Liver (tissue), 9 donors: ENCODE results near the gene SASH1. TPM values are rescaled to one million over a fixed set of nuclear protein-coding genes. Genes with fewer than 3 reads are reported as not detected.

ENCODE experiments used
- DNase-seq: peaks from one replicate; pipeline ENCODE4 v3.0.0-alpha.2; 2017; ENCODE audit warnings: low spot score
- H3K27ac ChIP-seq, 2 donors: one replicate each; pipeline ENCODE4 v1.7.0; 2013; ENCODE audit warnings: inconsistent platforms in 2 of 2, low read length in 2 of 2, control low read depth in 1 of 2, low read depth in 1 of 2, mild to moderate bottlenecking in 1 of 2
- H3K27me3 ChIP-seq, 4 donors: one replicate each; pipeline versions ENCODE4 v1.6.1 to v1.7.0; 2013; ENCODE audit warnings: low read length in 3 of 4, inconsistent platforms in 1 of 4, mild to moderate bottlenecking in 1 of 4, moderate library complexity in 1 of 4; ENCODE audit not compliant: control insufficient read depth in 4 of 4, insufficient read depth in 4 of 4
- H3K36me3 ChIP-seq, 4 donors: one replicate each; pipeline versions ENCODE4 v1.6.1 to v1.7.0; 2013; ENCODE audit warnings: low read length in 3 of 4, mild to moderate bottlenecking in 3 of 4, low read depth in 1 of 4, moderate library complexity in 1 of 4; ENCODE audit not compliant: control insufficient read depth in 4 of 4, insufficient read depth in 3 of 4
- H3K4me1 ChIP-seq, 4 donors: one replicate each; pipeline versions ENCODE4 v1.6.1 to v1.7.0; 2013; ENCODE audit warnings: low read length in 3 of 4, mild to moderate bottlenecking in 3 of 4, moderate library complexity in 1 of 4; ENCODE audit not compliant: control insufficient read depth in 4 of 4, insufficient read depth in 4 of 4
- H3K4me3 ChIP-seq, 3 donors: one replicate each; pipeline versions ENCODE4 v1.6.1 to v1.7.0; 2013; ENCODE audit warnings: low read length in 3 of 3, control low read depth in 1 of 3, low read depth in 1 of 3, mild to moderate bottlenecking in 1 of 3
- H3K9ac ChIP-seq, 2 donors: one replicate each; pipeline ENCODE4 v1.7.0; 2013; ENCODE audit warnings: low read length in 2 of 2, mild to moderate bottlenecking in 2 of 2, moderate library complexity in 2 of 2, control low read depth in 1 of 2, low read depth in 1 of 2
- H3K9me3 ChIP-seq, 4 donors: one replicate each; pipeline versions ENCODE4 v1.6.1 to v1.7.0; 2013; ENCODE audit warnings: low read length in 3 of 4; ENCODE audit not compliant: control insufficient read depth in 4 of 4
- ATF3 ChIP-seq: IDR thresholded peaks from 2 replicates; pipeline ENCODE4 v1.6.1; 2016; ENCODE audit warnings: antibody characterized with exemption
- CTCF ChIP-seq: fragments of 150-350 bp; IDR thresholded peaks from 2 replicates; pipeline ENCODE4 v1.5.1; 2017; ENCODE audit warnings: improper control_type of control experiment, low read depth, low read length; ENCODE audit not compliant: missing input control
- EGR1 ChIP-seq, 2 donors: IDR thresholded peaks; 2 replicates each; pipeline ENCODE4 v1.6.1; 2016 to 2018; ENCODE audit warnings: antibody characterized with exemption in 2 of 2, low read depth in 2 of 2
- FOXA1 ChIP-seq: IDR thresholded peaks from 2 replicates; pipeline ENCODE4 v1.6.1; 2016; ENCODE audit warnings: antibody characterized with exemption
- FOXA2 ChIP-seq: IDR thresholded peaks from 2 replicates; pipeline ENCODE4 v1.6.1; 2016; ENCODE audit warnings: antibody characterized with exemption
- GABPA ChIP-seq, 2 donors: IDR thresholded peaks in 1 of 2; conservative IDR thresholded peaks in 1 of 2; 2 replicates each; pipeline ENCODE4 v1.6.1; 2016; ENCODE audit warnings: antibody characterized with exemption in 2 of 2, mild to moderate bottlenecking in 1 of 2, moderate library complexity in 1 of 2
- HNF4A ChIP-seq, 2 donors: conservative IDR thresholded peaks; 2 replicates each; pipeline ENCODE4 v1.6.1; 2016; ENCODE audit warnings: antibody characterized with exemption in 2 of 2, mild to moderate bottlenecking in 2 of 2
- JUND ChIP-seq, 2 donors: IDR thresholded peaks; 2 replicates each; pipeline ENCODE4 v1.6.1; 2016; ENCODE audit warnings: antibody characterized with exemption in 2 of 2
- MAX ChIP-seq: IDR thresholded peaks from 2 replicates; pipeline ENCODE4 v1.6.1; 2016; ENCODE audit warnings: antibody characterized with exemption
- RAD21 ChIP-seq, 2 donors: IDR thresholded peaks; 2 replicates each; pipeline ENCODE4 v1.6.1; 2016; ENCODE audit warnings: antibody characterized with exemption in 2 of 2, mild to moderate bottlenecking in 2 of 2
- REST ChIP-seq: IDR thresholded peaks from 2 replicates; pipeline ENCODE4 v1.6.1; 2016; ENCODE audit warnings: antibody characterized with exemption, mild to moderate bottlenecking
- RXRA ChIP-seq, 2 donors: IDR thresholded peaks; 2 replicates each; pipeline ENCODE4 v1.6.1; 2017 to 2018; ENCODE audit warnings: antibody characterized with exemption in 2 of 2, mild to moderate bottlenecking in 1 of 2
- SP1 ChIP-seq: IDR thresholded peaks from 2 replicates; pipeline ENCODE4 v1.6.1; 2018; ENCODE audit warnings: antibody characterized with exemption, mild to moderate bottlenecking
- TAF1 ChIP-seq: conservative IDR thresholded peaks from 2 replicates; pipeline ENCODE4 v1.6.1; 2016; ENCODE audit warnings: antibody characterized with exemption, mild to moderate bottlenecking
- YY1 ChIP-seq: IDR thresholded peaks from 2 replicates; pipeline ENCODE4 v1.6.1; 2016; ENCODE audit warnings: antibody characterized with exemption, mild to moderate bottlenecking
- ZBTB33 ChIP-seq: IDR thresholded peaks from 2 replicates; pipeline ENCODE4 v1.6.1; 2016; ENCODE audit warnings: antibody characterized with exemption
- WGBS: extraction: QIAGEN DNeasy Blood & Tissue Kit; methylation state at CpG from one replicate; pipeline ENCODE4 v1.1.7; 2013; 5-methylcytosine and 5-hydroxymethylcytosine counted together
- polyA plus RNA-seq, 2 donors: library from polyadenylated mRNA; stranded (reverse) in 1 of 2; unstranded in 1 of 2; fragments of 200-250 nt in 1 of 2; fragments of >200 nt in 1 of 2; fragmentation: Nextera tagmentation in 1 of 2; extraction: Ambion mirVana in 1 of 2; gene quantifications; one replicate each; pipeline versions ENCODE4 v1.2.1 to v1.2.3, GENCODE V29; 2013 to 2015
- total RNA-seq, 2 donors: library from RNA; depleted of rRNA; stranded (reverse); fragments of >200 nt; gene quantifications; one replicate each; pipeline ENCODE4 v1.2.3, GENCODE V29; 2014
- donor health status: healthy.
- donor health status: healthy.
- donor health status: healthy.
- donor health status: healthy.
- donor health status: healthy.

SASH1 gene
- total and polyA plus RNA-seq, 4 donors: 3.5 to 16.4 (median 7.6) TPM

GRCh38 chr6:148472171-148473105 is 129.8 kb downstream of the SASH1 start:
- H3K9me3 ChIP-seq: no peaks in the 10 kb centered on the region
- no peaks in the 10 kb centered on the region for H3K4me1 ChIP-seq
- H3K36me3 ChIP-seq: peaks cover 1 to 12% (median 3%) of the 10 kb centered on the region in 4 donors
- no peaks in the 10 kb centered on the region for H3K27me3 ChIP-seq
- 86% methylated on average over 12 of the region's 12 CpGs for WGBS
- H3K9ac ChIP-seq: no peak overlapping the region
- DNase-seq: no peak
- H3K27ac ChIP-seq: no peak overlapping the region
- H3K4me3 ChIP-seq: no peak overlapping the region
- TF ChIP-seq ZBTB33: no peak
- TF ChIP-seq CTCF: no peak
- TF ChIP-seq JUND (IDR thresholded peaks at IDR 0.05): no peak
- TF ChIP-seq REST: no peak
- no peak for TF ChIP-seq GABPA (IDR thresholded peaks at IDR 0.05 in 1 of 2, conservative IDR thresholded peaks at IDR 0.05 in 1 of 2)
- no peak for TF ChIP-seq TAF1
- no peak for TF ChIP-seq RXRA (IDR thresholded peaks at IDR 0.05)
- TF ChIP-seq YY1: no peak
- no peak for TF ChIP-seq SP1
- no peak for TF ChIP-seq RAD21 (IDR thresholded peaks at IDR 0.05)
- no peak for TF ChIP-seq MAX
- TF ChIP-seq HNF4A (conservative IDR thresholded peaks at IDR 0.05): no peak
- no peak for TF ChIP-seq FOXA2
- no peak for TF ChIP-seq FOXA1
- no peak for TF ChIP-seq EGR1 (IDR thresholded peaks at IDR 0.05; ENCODE audit: low read depth in 2 of 2)
- no peak for TF ChIP-seq ATF3
